ENCODE data around the gene ADCY9. TPM values are rescaled to one million over a fixed set of nuclear protein-coding genes. Genes with fewer than 3 reads are reported as not detected.

The ADCY9 gene
- total RNA-seq, 2 experiments from 2014 or later: 3.8 to 4.9 TPM

GRCh38 chr16:3999479-4000325 is 116.5 kb downstream of the ADCY9 start:
- POLR2A ChIA-PET: no interaction called here
- CTCF ChIA-PET: no interaction called here
- no peaks in the 10 kb centered on the region for H3K27me3 Mint-ChIP-seq
- H3K36me3 Mint-ChIP-seq: no peaks in the 10 kb centered on the region
- no peaks in the 10 kb centered on the region for H3K9me3 Mint-ChIP-seq
- H3K4me3 Mint-ChIP-seq: no peak overlapping the region
- intact Hi-C loops (cut with micrococcal nuclease): no loop called here
- no peak for DNase-seq
- H3K4me1 Mint-ChIP-seq (ENCODE audit: low read depth): peaks cover 20% of the 10 kb centered on the region
- no peak overlapping the region for H3K27ac Mint-ChIP-seq

GRCh38 chr16:3998793-3999478 is 117.3 kb downstream of the ADCY9 start:
- Mint-ChIP-seq H3K27me3 (no peaks in the 10 kb centered on the region), H3K9me3 (no peaks in the 10 kb centered on the region), H3K36me3 (no peaks in the 10 kb centered on the region), H3K4me3 (no peak overlapping the region), H3K4me1 (ENCODE audit: low read depth) (peaks cover 20% of the 10 kb centered on the region), H3K27ac (no peak overlapping the region)
- CTCF ChIA-PET: no interaction called here
- intact Hi-C loops (cut with micrococcal nuclease): no loop called here
- no peak for DNase-seq
- POLR2A ChIA-PET: no interaction called here

- CTCF ChIA-PET: interaction anchor here (1.0 kb wide), 1 partner anchor 257 kb away, joined by 4 read pairs; no protein-coding TSS in a partner anchor
- no peak overlapping the region for H3K4me3 Mint-ChIP-seq
- H3K36me3 Mint-ChIP-seq: no peaks in the 10 kb centered on the region
- intact Hi-C loops (cut with micrococcal nuclease): no loop called here
- no peak for DNase-seq
- H3K4me1 Mint-ChIP-seq (ENCODE audit: low read depth): peaks cover 20% of the 10 kb centered on the region
- no peaks in the 10 kb centered on the region for H3K27me3 Mint-ChIP-seq
- H3K9me3 Mint-ChIP-seq: no peaks in the 10 kb centered on the region
- POLR2A ChIA-PET: no interaction called here
- H3K27ac Mint-ChIP-seq: no peak overlapping the region
Measured at GRCh38 chr16:3997231-3997841, 118.9 kb downstream of the ADCY9 start.

DNA sequence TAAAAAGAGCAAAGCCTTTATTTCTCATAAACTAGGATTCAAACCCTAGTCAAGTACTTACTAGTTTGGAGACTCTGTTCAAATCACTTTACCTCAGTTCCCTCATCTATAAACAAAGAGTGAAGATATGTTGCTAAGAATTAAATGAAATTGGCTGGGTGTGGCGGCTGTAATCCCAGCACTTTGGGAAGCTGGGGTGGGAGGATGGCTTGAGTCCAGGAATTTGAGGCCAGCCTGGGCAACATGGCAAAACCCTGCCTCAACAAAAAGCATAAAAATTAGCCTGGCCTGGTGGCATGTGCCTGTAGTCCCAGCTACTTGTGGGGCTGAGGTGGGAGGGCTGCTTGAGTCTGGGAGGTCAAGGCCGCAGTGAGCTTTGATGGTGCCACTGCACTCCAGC is 121.2 kb downstream of the ADCY9 start:
- Mint-ChIP-seq H3K9me3 (no peaks in the 10 kb centered on the region), H3K27ac (no peak overlapping the region), H3K4me3 (no peak overlapping the region), H3K4me1 (ENCODE audit: low read depth) (peaks cover 9% of the 10 kb centered on the region), H3K36me3 (no peaks in the 10 kb centered on the region), H3K27me3 (no peaks in the 10 kb centered on the region)
- DNase-seq: no peak
- ChIA-PET CTCF (no interaction called here), POLR2A (no interaction called here)
- intact Hi-C loops (cut with micrococcal nuclease): no loop called here

DNA sequence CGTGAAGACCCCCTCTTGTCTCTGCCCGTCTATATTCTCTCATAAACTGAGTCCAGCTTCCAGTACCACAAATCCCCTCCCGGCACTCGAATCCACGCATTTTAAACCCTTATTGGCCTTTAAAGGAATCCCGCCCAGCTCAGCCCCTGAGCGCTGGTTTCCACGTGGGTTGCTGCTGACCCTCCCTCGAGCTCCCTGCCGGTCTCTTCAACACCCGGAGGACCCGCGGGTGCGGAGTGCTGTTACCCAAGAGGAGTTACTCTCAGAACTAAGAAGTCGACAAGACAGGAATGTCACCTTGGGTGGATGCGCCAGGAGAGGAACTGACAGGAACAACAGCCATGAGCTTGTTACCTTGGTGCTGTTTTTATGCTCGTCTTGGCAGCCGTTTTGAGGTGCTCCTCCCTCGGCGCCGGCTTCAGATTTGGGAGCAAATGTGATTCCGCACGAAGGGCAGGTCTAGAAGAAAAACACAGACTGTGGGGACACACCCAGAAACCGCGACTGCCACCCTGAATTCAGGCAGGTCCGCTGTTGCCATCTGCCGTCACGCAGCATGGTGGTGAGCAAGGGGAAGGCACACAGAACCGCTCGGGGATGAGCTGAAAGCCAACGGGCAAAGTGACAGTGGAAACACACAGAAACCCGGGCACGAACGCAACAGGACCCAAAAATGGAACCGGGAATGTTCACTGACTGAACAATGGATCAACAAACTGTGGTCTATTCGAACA is 123.0 kb downstream of the ADCY9 start:
- no peaks in the 10 kb centered on the region for H3K27me3 Mint-ChIP-seq
- H3K36me3 Mint-ChIP-seq: no peaks in the 10 kb centered on the region
- intact Hi-C loops (cut with micrococcal nuclease): no loop called here
- no peaks in the 10 kb centered on the region for H3K4me1 Mint-ChIP-seq (ENCODE audit: low read depth)
- CTCF ChIA-PET: interaction anchor here (0.8 kb wide), 1 partner anchor 261 kb away, joined by 3 read pairs; no protein-coding TSS in a partner anchor
- H3K4me3 Mint-ChIP-seq: no peak overlapping the region
- H3K9me3 Mint-ChIP-seq: no peaks in the 10 kb centered on the region
- no peak overlapping the region for H3K27ac Mint-ChIP-seq
- DNase-seq: no peak
- POLR2A ChIA-PET: no interaction called here

- Mint-ChIP-seq H3K9me3 (no peaks in the 10 kb centered on the region), H3K27me3 (no peaks in the 10 kb centered on the region), H3K4me1 (ENCODE audit: low read depth) (no peaks in the 10 kb centered on the region), H3K4me3 (no peak overlapping the region), H3K27ac (no peak overlapping the region), H3K36me3 (no peaks in the 10 kb centered on the region)
- intact Hi-C loops (cut with micrococcal nuclease): no loop called here
- POLR2A ChIA-PET: no interaction called here
- CTCF ChIA-PET: interaction anchor here (0.8 kb wide), 1 partner anchor 261 kb away, joined by 3 read pairs; no protein-coding TSS in a partner anchor
- DNase-seq: no peak
Measured at GRCh38 chr16:3992297-3993051, 123.8 kb downstream of the ADCY9 start.

- Mint-ChIP-seq H3K4me1 (ENCODE audit: low read depth) (no peaks in the 10 kb centered on the region), H3K9me3 (no peaks in the 10 kb centered on the region), H3K27me3 (no peaks in the 10 kb centered on the region), H3K36me3 (no peaks in the 10 kb centered on the region), H3K4me3 (no peak overlapping the region), H3K27ac (no peak overlapping the region)
- intact Hi-C loops (cut with micrococcal nuclease): no loop called here
- CTCF ChIA-PET: no interaction called here
- DNase-seq: no peak
- POLR2A ChIA-PET: no interaction called here
Measured at GRCh38 chr16:3988824-3989223, 127.4 kb downstream of the ADCY9 start.

DNA sequence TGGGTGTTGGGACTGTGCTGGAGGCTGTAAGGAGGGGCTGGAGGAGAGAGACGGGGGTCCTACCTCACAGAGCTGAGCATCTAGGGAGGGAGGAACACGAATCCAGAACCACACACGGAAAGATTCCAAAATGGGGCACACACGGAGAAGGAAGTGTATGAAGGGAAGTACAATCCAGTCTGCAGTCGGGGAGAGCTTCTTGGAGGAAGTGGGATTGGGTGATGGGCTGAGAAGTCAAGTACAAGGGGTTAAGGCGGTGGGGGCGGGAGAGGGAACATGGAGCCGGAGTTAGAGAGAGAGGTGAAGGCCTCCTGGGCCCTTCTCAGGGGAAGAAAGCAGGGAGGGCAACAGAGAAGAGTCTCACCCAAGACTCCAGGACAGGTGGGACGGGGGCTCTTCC is 128.2 kb downstream of the ADCY9 start:
- Mint-ChIP-seq H3K9me3 (no peaks in the 10 kb centered on the region), H3K27ac (no peak overlapping the region), H3K36me3 (no peaks in the 10 kb centered on the region), H3K4me3 (no peak overlapping the region), H3K27me3 (no peaks in the 10 kb centered on the region), H3K4me1 (ENCODE audit: low read depth) (peaks cover 3% of the 10 kb centered on the region)
- no peak for DNase-seq
- CTCF ChIA-PET: no interaction called here
- POLR2A ChIA-PET: no interaction called here
- intact Hi-C loops (cut with micrococcal nuclease): no loop called here

DNA sequence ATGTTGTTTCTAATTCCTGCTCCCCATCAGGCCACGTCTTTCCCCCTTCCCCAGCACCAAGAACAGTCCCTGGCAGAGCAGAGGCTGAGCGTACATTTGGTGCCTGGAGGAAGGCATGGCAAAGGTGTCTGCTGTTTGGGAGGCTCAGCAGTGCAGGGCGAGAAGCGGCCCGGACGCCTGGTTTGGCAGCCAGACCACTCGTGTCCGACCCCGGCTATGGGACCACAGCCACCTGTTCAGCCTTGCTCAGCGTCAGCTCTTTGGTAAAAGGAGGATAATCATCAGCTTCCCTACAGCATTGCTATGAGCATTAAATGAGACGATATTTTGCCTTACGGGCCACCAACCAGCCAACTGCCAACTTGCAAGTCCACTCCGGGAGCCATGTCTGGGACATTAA is 129.0 kb downstream of the ADCY9 start:
- intact Hi-C loops (cut with micrococcal nuclease): no loop called here

GRCh38 chr16:3986235-3986544 is 130.1 kb downstream of the ADCY9 start:
- Mint-ChIP-seq H3K4me3 (no peak overlapping the region), H3K9me3 (no peaks in the 10 kb centered on the region), H3K36me3 (peaks cover 3% of the 10 kb centered on the region), H3K27ac (no peak overlapping the region), H3K4me1 (ENCODE audit: low read depth) (peaks cover 3% of the 10 kb centered on the region), H3K27me3 (no peaks in the 10 kb centered on the region)
- intact Hi-C loops (cut with micrococcal nuclease): no loop called here
- DNase-seq: no peak
- ChIA-PET POLR2A (no interaction called here), CTCF (no interaction called here)

More for the DNA sequence above, 129.0 kb downstream of the ADCY9 start:
- H3K4me3 Mint-ChIP-seq: no peak overlapping the region
- DNase-seq: no peak
- peaks cover 3% of the 10 kb centered on the region for H3K36me3 Mint-ChIP-seq
- no peaks in the 10 kb centered on the region for H3K9me3 Mint-ChIP-seq
- ChIA-PET POLR2A (no interaction called here), CTCF (no interaction called here)
- no peak overlapping the region for H3K27ac Mint-ChIP-seq
- H3K4me1 Mint-ChIP-seq (ENCODE audit: low read depth): peaks cover 3% of the 10 kb centered on the region
- no peaks in the 10 kb centered on the region for H3K27me3 Mint-ChIP-seq

DNA sequence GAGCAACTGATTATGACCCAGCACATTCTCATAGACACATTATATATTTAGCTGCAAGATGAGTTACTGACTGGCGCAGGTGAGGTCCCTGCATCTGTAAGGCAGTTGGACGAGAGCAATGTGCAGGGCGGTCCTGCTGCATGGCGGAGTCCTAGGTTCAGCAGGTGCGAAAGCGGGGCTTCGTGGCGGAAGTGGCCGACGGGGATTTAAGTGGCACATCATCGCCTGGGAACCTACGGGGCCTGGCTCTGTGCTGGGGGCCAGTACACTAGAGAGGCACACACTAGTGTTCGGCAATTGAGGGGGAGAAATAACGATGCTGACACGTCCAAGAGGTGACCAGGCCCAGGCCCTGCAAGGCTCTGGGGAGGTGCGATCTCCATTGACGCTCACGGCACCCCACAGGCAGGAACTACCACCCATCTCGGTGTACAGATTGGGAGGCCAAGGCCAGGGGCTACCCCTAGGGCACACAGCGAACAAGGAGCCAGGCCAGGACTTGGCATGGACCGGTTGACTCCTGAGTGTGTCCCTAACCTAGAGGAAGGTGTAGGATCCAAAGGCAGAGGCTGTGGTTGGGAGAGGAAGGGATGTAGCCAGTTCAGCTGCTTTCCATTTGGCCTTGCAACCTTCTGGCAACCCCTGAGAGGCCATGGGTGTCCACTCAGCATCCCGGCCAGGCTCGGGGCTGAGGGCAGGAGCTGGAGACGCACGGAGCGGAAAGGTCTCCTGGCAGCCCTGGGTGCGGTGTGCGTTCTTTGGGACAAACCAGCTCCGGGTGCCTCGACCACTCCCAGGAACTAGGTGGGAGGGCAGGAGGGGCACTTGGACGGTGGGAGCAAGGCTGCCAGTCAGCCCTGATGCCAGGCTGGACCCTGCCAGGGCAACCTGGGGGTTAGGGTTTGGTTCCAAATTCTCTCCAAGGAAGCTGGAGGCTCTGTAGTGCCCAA is 131.9 kb downstream of the ADCY9 start:
- DNase-seq: no peak
- CTCF ChIA-PET: interaction anchor here (0.8 to 4.7 kb wide), 2 partner anchors 269 to 270 kb away, joined by 3 to 46 read pairs; no protein-coding TSS in a partner anchor
- H3K27me3 Mint-ChIP-seq: no peaks in the 10 kb centered on the region
- no peaks in the 10 kb centered on the region for H3K9me3 Mint-ChIP-seq
- POLR2A ChIA-PET: no interaction called here
- H3K36me3 Mint-ChIP-seq: peaks cover 3% of the 10 kb centered on the region
- no peak overlapping the region for H3K4me3 Mint-ChIP-seq
- H3K4me1 Mint-ChIP-seq (ENCODE audit: low read depth): peaks cover 3% of the 10 kb centered on the region
- no peak overlapping the region for H3K27ac Mint-ChIP-seq
- intact Hi-C loops (cut with micrococcal nuclease): loop anchor here (5.0 kb wide), 1 partner anchor 268 kb away; no protein-coding TSS in a partner anchor

All from activated CD4-positive, alpha-beta memory T cell treated with anti-CD3 and anti-CD28 coated beads for 36 hours (primary cell).